ENCODE results near the gene USP4. TPM values are rescaled to one million over a fixed set of nuclear protein-coding genes. Genes with fewer than 3 reads are reported as not detected.
A peak's percentile ranks its signal among the peaks of the same experiment; 100 is the strongest.
"Not testable (repeated sequence)": the region's sequence is repeated elsewhere in the genome, so short reads cannot be mapped to it uniquely, and the experiment has no call there.

Gene USP4
- total RNA-seq, 1 donor from 2014 or later: 71.3 TPM

GRCh38 chr3:49244581-49245205 lies 95.2 kb downstream of the USP4 start:
- Histone ChIP-seq H3K27ac (no peak overlapping the region), H3K36me3 (no peaks in the 10 kb centered on the region), H3K27me3 (ENCODE audit: low read depth) (no peaks in the 10 kb centered on the region), H3K9me3 (no peaks in the 10 kb centered on the region), H3K4me1 (peaks cover 28% of the 10 kb centered on the region), H3K4me3 (no peak overlapping the region)
- intact Hi-C loops (cut with DNase I): no loop called here
- ATAC-seq: peak; percentile 25 to 50
- DNase-seq: no peak
- TF ChIP-seq CTCF (IDR thresholded peaks at IDR 0.05): no peak

- Histone ChIP-seq H3K27ac (peak overlapping the region; percentile 62), H3K4me1 (peaks cover 18% of the 10 kb centered on the region)
- H3K36me3 ChIP-seq; ATAC-seq; H3K27me3 ChIP-seq (ENCODE audit: low read depth); H3K4me3 ChIP-seq; intact Hi-C loops (cut with DNase I); H3K9me3 ChIP-seq; DNase-seq: not testable (repeated sequence)
Observed at GRCh38 chr3:49240091-49240490, 99.8 kb downstream of the USP4 start.

GRCh38 chr3:49238274-49239127 lies 101.4 kb downstream of the USP4 start:
- no peak for DNase-seq
- peak overlapping the region; percentile 62 for H3K27ac ChIP-seq

GRCh38 chr3:49237344-49237743 lies 102.5 kb downstream of the USP4 start:
- Histone ChIP-seq H3K9me3 (peaks cover 21% of the 10 kb centered on the region), H3K4me1 (peaks cover 14% of the 10 kb centered on the region), H3K27me3 (ENCODE audit: low read depth) (no peaks in the 10 kb centered on the region), H3K27ac (no peak overlapping the region), H3K36me3 (no peaks in the 10 kb centered on the region), H3K4me3 (no peak overlapping the region)
- intact Hi-C loops (cut with DNase I): no loop called here
- ATAC-seq (no peak), DNase-seq (no peak)
- no peak for TF ChIP-seq CTCF (IDR thresholded peaks at IDR 0.05)

More at GRCh38 chr3:49238274-49239127, 101.4 kb downstream of the USP4 start:
- TF ChIP-seq CTCF (IDR thresholded peaks at IDR 0.05): no peak
- peaks cover 14% of the 10 kb centered on the region for H3K4me1 ChIP-seq
- H3K27me3 ChIP-seq (ENCODE audit: low read depth): no peaks in the 10 kb centered on the region
- H3K9me3 ChIP-seq: peaks cover 9% of the 10 kb centered on the region
- H3K36me3 ChIP-seq: no peaks in the 10 kb centered on the region
- intact Hi-C loops (cut with DNase I): no loop called here
- peak; percentile 88 to 94 for ATAC-seq
- no peak overlapping the region for H3K4me3 ChIP-seq

- peaks cover 14% of the 10 kb centered on the region for H3K4me1 ChIP-seq
- intact Hi-C loops (cut with DNase I): no loop called here
- TF ChIP-seq CTCF (IDR thresholded peaks at IDR 0.05): no peak
- no peaks in the 10 kb centered on the region for H3K27me3 ChIP-seq (ENCODE audit: low read depth)
- no peak overlapping the region for H3K27ac ChIP-seq
- DNase-seq: no peak
- ATAC-seq: no peak
- peaks cover 28% of the 10 kb centered on the region for H3K9me3 ChIP-seq
- no peak overlapping the region for H3K4me3 ChIP-seq
- no peaks in the 10 kb centered on the region for H3K36me3 ChIP-seq
Observed at GRCh38 chr3:49236226-49236625, 103.6 kb downstream of the USP4 start.

GRCh38 chr3:49228817-49229216 lies 111.0 kb downstream of the USP4 start:
- H3K36me3 ChIP-seq; H3K27ac ChIP-seq; intact Hi-C loops (cut with DNase I); DNase-seq; H3K27me3 ChIP-seq (ENCODE audit: low read depth); H3K4me3 ChIP-seq; H3K4me1 ChIP-seq; ATAC-seq: not testable (repeated sequence)
- H3K9me3 ChIP-seq: peaks cover 48% of the 10 kb centered on the region

Small RNAs within 50 kb of the gene (microRNA-seq; reads per million reads assigned to microRNA genes)
- not detected for gene MIR4271 (ENCODE audit: borderline number of aligned reads)

Other genes starting within 250 kb of the USP4 start
- gene QRICH1, start 246.0 kb downstream of the USP4 start, total RNA-seq: 85.4 TPM
- 198 TPM for gene QARS1, start 235.3 kb downstream of the USP4 start, total RNA-seq
- 60.4 TPM for gene USP19, start 219.2 kb downstream of the USP4 start, total RNA-seq
- 410 TPM for gene LAMB2, start 207.0 kb downstream of the USP4 start, total RNA-seq
- 23.4 TPM for gene CCDC71, start 173.7 kb downstream of the USP4 start, total RNA-seq
- 34.8 TPM for gene KLHDC8B, start 168.5 kb downstream of the USP4 start, total RNA-seq
- gene C3orf62, start 62.8 kb downstream of the USP4 start, total RNA-seq: 10.0 TPM
- gene GPX1, start 18.3 kb upstream of the USP4 start, total RNA-seq: 450 TPM
- gene RHOA, start 71.9 kb upstream of the USP4 start, total RNA-seq: 601 TPM
- 38.8 TPM for gene TCTA, start 72.4 kb upstream of the USP4 start, total RNA-seq
- gene AMT, start 82.4 kb upstream of the USP4 start, total RNA-seq: 8.4 TPM
- gene NICN1, start 89.3 kb upstream of the USP4 start, total RNA-seq: 22.1 TPM
- 71.5 TPM for gene DAG1, start 130.2 kb upstream of the USP4 start, total RNA-seq
- gene BSN, start 214.4 kb upstream of the USP4 start, total RNA-seq: 0.35 TPM

Measured in lower lobe of right lung (tissue), 2 donors.